Daoy (cell line): ENCODE results near the gene NR4A3. TPM values are rescaled to one million over a fixed set of nuclear protein-coding genes. Genes with fewer than 3 reads are reported as not detected.
"Not testable (repeated sequence)": the region's sequence is repeated elsewhere in the genome, so short reads cannot be mapped to it uniquely, and the experiment has no call there.

Source experiments
- DNase-seq: peaks from one replicate; pipeline ENCODE4 v3.0.0-alpha.2; 2015; ENCODE audit warnings: low read depth
- total RNA-seq: library from RNA; depleted of rRNA; stranded (reverse); fragments of >200 nt; shearing (Covaris generic); gene quantifications from 2 replicates; pipeline ENCODE4 v1.2.3, GENCODE V29; 2014; rRNA removed

Gene NR4A3
- total RNA-seq: 0.17 and 0.24 TPM in 2 replicates

DNA sequence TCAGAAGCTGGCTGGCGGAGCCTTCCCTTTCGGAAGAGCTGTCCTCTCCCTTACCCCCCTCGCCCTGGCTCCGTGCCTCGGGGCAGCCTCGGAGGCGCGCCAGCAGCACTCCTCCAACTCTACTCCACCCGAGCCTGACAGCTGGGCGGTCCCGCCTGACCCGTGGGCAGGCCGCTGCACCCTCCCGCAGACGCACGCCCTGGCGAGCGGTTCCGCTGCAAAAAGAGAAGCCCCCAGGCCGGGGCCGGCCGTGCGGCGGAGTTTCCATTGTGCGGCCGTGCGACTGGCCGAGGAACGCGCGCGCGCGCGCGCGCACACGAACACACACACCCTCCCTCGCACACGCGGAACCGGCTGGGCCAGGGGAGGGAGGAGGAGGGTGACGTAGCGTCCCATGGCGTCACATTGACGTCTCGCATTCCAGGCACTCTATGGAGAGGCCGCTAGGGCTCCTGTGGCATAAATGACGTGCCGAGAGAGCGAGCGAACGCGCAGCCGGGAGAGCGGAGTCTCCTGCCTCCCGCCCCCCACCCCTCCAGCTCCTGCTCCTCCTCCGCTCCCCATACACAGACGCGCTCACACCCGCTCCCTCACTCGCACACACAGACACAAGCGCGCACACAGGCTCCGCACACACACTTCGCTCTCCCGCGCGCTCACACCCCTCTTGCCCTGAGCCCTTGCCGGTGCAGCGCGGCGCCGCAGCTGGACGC is at the start of gene NR4A3:
Gene NR4A3, plus strand, starts transcription at position 490 of the 713 bp plus-strand sequence. CDS start 6,158 bp downstream, outside the sequence.
- peak; percentile 97 for DNase-seq

DNA sequence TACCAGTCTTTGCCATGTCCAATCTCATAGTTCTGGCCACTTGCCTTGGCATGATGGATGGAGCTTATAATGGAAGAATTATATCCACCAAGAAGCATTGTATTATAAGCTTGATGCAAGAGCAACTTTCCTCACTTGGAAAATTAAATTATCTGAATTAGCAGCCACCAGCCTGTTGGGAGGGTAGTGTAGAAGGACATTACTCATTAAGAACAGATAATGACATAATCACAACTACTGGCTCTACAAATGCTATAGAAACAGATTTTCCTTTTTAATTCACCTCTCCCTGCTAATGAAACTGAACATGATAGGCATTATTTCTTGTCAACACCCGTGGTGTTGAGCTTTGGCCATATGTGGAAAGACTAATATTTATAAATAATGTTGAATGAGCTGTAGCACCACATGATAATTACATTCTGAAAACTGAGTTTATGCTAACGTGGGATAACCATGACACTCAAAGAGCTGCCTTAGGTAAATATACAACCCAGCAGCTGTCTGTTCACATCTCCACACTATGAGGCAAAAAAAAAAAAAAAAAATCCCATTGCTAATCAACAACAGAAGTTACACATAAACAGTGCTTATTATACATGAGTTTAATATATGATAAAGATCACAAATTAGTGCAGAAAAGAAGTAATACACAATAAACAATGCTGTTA is 48.1 kb upstream of the NR4A3 start:
- DNase-seq: no peak

DNA sequence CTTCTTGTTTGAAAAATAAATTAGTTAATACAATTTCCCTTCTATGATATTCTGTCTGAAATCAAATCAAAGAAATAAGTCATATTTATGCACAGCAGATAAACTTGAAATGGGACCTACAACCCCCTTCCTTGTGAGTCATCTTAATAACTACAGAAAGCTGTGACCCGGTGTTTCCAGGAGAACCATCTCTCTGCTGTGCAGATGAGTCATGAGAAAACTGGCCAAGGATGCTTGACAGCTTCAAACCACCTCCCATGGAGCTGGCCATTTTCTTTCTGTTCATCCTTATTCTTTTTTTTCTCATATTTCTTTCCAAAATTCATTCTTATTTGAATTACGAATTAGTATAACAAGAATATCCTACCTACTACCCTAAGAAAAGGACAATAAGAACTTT is 43.4 kb upstream of the NR4A3 start:
- peak; percentile 91 for DNase-seq

DNA sequence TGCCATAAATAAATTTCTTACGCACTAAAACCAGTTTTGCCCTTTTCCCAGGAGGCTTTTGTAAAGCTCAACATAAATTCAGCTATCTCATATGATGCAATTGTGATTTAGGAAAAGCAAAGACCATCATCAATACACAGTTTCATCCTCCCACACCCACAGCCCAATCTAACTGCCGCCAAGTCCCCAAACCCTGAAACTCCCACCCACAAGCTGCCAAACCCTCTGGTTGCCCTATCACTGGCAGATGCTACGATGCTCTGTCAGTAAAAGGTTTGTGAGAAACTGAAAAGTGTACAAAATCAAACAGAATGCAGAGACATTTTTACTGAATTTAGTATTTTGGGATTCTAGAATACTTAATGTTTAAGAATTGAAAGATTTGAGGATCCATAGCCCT is 42.8 kb upstream of the NR4A3 start:
- no peak for DNase-seq

DNA sequence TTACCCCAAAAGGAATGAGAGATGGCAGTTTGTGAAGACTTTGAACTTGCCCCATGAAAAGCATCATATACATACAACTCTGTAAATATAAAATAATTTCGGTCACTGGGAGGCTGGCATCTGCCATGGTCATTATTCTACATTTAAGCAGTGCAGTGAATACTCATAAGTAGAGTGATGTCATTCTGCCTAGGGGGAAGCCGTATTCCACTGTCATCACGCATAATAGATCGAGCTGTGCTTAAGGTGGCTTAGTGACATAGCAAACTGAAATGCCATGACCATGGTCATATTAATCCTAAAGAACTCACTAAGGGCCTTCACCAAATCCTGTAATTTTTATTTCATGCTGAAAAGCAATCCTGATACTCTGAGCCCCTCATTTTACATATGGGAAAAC is 42.4 kb upstream of the NR4A3 start:
- DNase-seq: no peak

DNA sequence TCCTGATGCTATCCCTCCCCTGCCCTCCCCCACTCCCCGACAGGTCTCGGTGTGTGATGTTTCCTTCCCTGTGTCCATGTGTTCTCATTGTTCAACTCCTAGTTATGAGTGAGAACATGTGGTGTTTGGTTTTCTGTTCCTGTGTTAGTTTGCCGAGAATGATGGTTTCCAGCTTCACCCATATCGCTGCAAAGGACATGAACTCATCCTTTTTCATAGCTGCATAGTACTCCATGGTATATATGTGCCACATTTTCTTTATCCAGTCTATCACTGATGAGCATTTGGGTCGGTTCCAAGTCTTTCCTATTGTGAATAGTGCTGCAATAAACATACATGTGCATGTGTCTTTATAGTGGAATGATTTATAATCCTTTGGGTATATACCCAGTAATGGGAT is 39.3 kb upstream of the NR4A3 start:
- DNase-seq: not testable (repeated sequence)

DNA sequence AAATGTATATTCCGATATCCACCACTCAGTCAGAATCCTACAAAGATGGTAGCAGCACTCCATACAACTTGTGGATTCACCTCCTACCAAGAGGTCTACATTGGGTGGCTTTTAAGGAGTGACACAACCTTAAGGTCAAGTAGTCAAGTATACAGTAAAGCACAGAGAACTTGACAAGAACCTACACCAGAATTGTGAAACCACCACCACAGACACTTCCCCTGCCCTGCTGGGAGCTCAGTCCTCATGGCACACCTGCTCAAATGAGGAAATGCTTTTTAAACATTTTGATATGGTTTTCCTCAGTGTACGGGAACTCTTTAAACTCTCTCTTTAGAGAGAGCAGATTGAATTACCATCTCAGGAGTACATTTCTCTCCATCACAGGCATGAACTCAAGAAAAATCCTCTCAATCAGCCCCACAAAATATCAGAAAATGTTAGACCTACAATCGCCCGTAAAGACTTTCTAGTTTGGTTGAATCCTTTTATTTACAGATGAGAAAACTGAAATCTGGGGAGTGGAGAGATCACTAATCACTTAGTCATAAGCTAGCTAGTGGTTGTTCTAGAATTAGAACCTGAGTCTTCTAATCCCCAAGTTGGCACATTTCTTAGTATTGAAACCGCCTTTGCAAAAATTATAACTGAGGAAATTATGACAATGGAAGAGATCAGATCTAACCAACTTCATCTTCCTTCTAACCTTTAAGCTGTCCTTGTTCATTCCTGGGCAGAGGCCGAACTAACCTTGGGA is 38.5 kb upstream of the NR4A3 start:
- DNase-seq: no peak

DNA sequence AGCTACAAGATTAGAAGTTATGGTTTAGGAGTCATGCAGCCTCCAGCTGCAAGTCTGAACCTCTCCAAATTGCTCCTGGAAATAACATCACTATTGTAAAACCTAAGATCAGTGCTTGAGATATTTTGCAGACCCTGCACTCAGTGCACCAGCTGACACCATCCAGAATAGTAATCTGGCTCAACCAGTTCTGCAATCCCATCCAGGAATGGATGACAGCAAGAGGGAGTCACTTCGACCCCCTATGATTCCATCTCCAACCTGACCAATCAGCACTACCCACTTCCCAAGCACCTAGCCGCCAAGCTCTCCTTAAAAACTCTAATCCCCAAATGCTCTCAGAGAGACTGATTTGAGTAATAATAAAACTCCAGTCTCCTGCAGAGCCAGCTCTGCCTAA is 37.9 kb upstream of the NR4A3 start:
- no peak for DNase-seq

DNA sequence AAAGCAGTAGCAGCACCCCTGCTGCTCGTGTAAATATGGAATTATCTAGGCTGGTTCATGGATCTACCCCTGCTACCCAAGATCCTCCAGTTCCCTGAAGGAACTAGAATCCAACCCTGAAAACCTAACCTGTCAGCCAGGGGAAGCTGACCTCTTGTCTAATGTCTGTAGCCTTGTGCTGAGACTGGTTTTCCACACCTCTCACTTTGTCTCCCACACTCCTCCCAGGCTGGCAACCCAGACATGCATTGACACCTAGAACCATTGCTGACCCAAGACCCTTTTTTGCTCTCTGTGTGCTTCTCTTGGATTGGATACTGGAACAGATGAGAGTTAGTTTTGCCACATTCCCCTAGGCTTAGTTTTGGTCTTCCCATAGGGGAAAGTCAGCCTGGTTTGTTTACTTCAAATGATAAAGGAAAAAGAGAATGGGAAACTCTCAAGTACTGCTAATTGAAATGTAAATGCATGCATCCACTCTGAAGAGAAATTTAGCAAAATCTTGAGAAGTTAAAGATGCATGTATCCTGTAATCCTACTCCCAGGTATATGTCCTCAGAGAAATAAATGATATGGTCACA is 36.6 kb upstream of the NR4A3 start:
- no peak for DNase-seq

DNA sequence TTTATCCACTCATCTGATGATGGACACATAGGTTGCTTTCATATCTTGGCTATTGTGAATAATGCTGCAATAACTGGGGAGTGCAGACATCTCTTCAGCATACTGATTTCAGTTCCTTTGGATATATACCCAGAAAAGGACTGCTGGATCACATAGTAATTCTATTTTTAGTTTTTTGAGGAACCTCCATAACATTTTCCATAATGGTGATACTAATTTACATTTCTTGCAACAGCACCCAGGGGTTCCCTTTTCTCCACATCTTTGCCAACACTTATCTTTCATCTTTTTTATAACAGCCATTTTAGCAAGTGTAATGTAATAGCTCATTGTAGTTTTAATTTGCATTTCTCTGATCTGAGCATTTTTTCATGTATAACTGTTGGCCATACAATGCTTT is 34.1 kb upstream of the NR4A3 start:
- DNase-seq: no peak

DNA sequence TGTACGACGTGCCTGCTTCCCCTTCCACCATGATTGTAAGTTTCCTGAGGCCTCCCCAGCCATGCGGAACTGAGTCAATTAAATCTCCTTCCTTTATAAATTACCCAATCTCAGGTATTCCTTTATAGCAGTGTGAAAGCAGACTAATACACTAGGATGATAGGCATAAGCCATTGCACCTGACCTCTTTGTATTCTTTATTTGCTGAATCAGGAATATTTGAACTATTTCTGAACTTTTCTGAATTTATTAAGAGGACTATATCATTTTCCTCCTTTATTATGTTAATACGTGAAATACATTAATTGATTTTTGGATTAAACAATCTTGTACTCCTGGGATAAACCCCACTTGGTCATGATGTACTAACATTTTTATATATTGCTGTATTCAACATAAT is 28.2 kb upstream of the NR4A3 start:
- DNase-seq: no peak

DNA sequence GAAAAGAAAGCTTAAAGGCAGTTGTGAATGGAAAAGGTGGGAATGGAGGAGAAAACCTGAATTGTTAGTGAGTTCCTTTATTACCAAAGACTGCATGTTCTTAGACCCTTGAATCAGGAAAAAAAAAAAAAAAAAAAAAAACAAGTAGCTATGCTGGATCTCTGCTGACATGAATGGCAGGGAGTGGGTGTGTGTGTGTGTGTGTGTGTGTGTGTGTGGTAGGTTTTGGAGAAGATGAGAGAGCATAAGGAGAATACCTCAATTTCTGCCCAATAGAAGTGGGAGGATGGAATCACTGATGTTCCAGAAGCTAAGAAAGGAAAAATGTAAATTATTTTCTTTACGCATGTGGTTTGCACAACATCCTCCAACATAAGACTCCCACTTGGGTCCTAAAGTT is 25.5 kb upstream of the NR4A3 start:
- no peak for DNase-seq

DNA sequence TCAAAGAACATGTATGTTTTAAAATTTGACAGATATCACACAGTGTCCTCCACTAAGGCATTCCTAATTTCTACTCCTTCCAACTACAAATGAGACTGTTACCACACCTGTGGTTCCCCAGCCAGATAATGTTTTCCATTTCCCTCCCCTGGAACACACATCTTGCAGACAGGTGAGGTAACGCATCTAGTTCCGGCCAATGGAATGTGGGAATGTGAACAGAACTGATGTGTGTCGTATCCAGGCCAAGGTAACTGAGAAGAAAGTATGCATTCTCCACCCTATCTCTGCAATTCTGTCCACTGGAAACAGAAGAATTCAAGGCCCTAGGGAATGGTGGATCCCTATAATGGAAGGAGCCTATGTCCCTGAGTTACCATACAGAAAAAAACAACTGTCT is 19.9 kb upstream of the NR4A3 start:
- no peak for DNase-seq

DNA sequence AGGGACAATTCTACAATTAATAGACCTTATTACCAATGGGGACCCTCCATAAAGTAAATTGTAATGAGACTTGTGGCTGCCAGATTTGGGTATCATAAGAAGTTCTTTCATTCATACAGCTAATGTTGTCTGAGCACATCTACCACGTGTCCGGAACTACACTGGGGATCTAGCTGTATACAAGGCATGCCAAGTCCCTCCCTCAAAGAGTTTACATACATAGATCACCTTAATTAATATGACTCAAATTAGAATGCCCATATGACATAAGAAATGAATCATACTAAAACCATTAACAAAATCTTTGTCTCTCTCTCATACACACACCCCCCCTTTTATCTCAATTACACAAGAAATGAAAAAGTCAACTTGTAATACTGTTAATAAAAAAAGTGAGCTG is 18.0 kb upstream of the NR4A3 start:
- DNase-seq: no peak

DNA sequence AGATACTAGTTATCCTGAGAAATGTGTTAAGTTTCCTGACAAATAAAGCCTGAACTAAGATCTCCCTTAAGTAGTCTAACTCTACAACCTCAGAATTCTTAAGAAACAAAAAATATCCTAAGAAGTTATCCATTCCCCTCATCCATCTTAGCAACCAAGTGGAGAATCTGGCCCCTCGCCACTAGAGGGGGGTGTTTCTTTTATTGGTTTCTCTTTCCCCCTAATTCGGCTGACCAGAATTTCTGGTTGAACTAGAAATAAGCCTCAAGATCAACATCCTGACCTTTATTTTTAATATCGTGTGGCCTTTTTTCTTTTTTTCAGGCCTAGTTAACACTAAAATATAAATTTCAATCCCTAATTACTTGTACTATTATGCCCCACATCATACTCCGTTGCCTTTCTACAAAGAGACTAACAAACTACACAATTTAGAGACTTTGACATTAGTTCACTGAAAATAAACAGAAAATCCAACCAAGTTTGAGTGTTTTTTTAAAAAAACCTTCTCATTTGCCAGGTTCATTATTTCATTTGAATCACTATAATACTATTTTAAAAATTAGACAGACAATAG is 14.3 kb upstream of the NR4A3 start:
- peak; percentile 59 for DNase-seq

DNA sequence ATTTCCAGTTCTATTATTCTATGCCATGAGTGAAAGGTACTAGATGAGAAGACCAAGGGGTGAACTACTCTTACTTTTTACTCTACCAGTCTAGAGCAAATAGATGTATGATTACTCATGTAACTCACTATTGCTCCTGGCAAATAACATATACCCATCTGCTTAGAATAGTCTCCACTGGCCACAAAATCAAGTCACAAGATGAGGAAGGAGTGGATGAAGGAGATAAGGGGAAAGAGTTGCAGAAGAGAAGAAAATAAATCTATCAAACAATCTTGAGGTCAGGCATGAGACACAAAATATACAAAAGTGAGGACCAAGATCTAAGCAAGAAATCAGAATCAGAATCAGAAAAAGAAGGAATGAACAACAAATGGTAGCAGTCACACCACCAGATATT is 13.7 kb upstream of the NR4A3 start:
- DNase-seq: no peak

DNA sequence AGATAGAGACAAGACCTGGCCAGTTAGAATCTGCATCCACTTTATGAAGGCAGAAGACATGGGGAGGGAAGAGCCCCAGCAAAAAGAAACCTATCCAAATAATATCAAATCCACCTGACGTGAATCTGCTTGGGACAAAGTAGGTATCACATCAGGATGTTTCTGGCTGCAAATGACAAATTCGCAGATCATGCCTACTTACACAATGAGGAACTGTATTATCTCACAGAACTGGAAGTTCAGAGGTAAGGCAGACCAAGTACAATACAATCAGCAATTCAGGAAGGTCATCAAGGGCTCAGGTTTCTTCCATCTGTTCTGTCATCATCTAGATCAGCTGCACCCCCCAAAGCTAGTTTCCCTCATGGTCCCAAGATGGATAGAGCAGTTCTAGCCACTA is 13.2 kb upstream of the NR4A3 start:
- no peak for DNase-seq

DNA sequence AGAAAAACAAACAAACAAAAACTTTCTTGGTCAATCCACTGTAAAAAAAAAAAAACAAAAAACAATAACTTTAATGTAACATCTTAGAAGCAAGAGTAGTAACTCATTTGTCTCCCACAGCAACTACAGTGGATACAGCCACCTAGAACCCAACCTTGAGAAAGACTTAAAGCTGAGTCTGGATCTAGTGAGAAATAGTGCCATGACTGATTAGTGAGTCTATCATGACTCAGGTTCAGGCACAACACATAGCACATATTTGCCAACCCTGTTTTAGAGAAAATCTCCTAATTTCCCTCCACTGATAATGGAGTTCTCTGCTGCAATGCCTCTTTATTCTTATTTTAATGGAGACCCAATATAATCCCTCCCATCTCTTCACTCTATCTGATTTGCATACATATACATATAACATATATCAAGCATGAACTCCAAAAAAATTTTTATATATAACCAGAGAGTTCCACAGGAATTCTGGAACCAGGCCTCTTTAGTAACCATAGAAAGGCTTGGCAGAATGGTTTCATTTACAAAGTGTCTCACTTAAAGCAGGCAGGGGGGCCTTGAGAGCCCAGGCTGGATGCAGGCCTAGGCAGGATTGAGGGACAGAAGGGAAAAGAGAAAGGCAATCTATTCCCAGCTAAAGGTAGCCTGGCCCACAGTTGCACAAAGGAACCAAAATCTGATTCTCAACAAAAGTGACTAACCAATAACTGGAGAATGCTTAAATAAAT is 11.9 kb upstream of the NR4A3 start:
- no peak for DNase-seq

DNA sequence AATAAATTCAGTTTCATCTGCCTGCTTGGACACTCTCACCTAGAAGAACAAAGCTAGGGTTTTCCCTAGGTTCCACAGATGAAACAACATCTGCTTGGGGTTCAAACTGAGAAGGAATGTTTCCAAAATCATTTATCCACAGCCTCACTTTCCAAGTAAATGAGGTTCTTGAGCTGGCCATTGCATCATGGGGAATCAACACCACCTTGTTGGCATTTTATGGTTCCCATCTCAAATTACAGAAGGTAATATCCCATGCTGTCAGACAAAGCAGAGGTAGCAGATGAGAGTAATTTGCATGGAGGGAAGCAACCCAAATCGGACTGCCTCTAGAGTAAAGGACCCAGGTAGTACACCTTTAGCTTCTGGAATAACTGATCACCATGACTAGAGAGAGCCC is 10.5 kb upstream of the NR4A3 start:
- no peak for DNase-seq

DNA sequence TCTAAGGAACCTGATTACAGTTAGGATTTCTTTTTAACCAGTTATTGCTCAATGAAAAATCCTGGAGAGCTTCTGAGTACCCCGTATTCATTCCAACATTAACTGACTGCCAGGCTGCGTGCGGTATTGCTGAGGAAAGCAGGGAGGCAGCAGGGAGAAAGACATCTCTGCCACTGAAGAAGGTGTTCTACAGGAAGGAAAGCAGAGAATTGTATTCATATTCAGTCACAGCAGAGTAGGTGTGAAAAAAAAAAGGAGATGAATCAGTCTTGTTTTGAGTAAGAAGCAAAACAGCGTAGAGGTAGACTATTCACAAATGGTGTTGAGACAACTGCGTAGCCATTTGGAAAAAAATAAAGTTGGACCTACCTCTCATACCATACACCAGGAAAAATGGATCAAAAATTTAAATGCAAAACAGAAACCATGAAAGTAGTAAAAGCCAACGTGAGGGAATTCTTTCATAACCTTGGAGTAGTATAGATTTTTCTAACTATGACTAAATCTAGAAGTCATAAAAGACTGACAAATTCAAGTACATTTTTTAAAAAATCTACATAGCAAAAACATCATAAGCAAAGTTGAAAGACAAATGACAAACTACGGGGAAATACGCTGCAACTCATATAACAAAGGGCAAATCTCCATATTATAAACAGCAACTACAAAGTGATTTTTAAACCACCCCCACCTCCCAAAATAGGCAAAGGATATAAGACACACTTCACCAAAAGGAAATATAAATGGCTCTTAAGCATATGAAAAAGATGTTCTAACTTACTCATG is 9.9 kb upstream of the NR4A3 start:
- no peak for DNase-seq

DNA sequence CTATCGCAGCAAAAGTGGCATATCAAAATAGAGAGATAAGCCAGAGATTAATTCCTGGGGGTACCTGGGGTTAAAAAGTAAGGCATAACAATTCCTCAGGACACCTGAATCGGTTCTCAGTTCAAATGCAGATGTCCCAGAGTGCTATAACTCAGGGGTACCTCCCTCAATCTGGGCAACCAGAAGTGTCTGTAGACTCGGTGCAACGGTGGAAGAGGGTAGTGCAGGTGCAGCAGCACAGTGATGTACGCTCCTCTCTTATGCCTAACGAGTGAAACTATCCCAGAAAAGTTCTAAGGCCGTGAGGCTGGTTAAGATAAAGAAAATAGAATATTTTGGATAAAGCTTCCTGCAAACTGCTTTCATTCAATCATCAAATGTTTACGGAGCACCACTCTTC is 7.9 kb upstream of the NR4A3 start:
- no peak for DNase-seq
